ENCODE results near the gene GIMAP8. TPM values are rescaled to one million over a fixed set of nuclear protein-coding genes. Genes with fewer than 3 reads are reported as not detected.

The GIMAP8 gene
- total RNA-seq, 1 experiment from 2014 or later, result 0.07 TPM

DNA sequence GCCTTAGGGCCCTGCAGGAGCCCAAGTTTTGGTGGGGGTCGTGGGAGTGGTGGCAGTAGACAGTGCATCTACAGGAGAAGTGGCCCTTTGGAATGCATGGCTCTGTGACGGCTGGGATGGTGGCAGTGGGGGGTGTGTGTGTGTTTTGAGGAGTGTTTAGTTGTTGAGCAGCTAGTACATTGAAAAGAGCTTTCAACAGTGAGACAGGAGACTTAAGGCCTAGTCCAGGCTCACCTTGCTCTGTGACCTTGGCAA lies 44.2 kb upstream of the GIMAP8 start:
- H3K27me3 Mint-ChIP-seq (ENCODE audit: insufficient read depth, unreplicated experiment), result no peaks in the 10 kb centered on the region
- peaks cover 32% of the 10 kb centered on the region for H3K4me1 Mint-ChIP-seq (ENCODE audit: low read depth, unreplicated experiment)
- H3K4me1 ChIP-seq, result peaks cover 39% of the 10 kb centered on the region
- H3K4me3 ChIP-seq (ENCODE audit: low read depth, low read length), result peak overlapping the region; percentile 83; the same call in 1 of the 2 replicates
- H3K27me3 ChIP-seq (replicated peaks; ENCODE audit: control insufficient read depth, insufficient read depth, low read length), result no peaks in the 10 kb centered on the region
- peak overlapping the region; percentile 88 for H3K4me3 Mint-ChIP-seq (ENCODE audit: unreplicated experiment)
- TF ChIP-seq, protein P1, sequence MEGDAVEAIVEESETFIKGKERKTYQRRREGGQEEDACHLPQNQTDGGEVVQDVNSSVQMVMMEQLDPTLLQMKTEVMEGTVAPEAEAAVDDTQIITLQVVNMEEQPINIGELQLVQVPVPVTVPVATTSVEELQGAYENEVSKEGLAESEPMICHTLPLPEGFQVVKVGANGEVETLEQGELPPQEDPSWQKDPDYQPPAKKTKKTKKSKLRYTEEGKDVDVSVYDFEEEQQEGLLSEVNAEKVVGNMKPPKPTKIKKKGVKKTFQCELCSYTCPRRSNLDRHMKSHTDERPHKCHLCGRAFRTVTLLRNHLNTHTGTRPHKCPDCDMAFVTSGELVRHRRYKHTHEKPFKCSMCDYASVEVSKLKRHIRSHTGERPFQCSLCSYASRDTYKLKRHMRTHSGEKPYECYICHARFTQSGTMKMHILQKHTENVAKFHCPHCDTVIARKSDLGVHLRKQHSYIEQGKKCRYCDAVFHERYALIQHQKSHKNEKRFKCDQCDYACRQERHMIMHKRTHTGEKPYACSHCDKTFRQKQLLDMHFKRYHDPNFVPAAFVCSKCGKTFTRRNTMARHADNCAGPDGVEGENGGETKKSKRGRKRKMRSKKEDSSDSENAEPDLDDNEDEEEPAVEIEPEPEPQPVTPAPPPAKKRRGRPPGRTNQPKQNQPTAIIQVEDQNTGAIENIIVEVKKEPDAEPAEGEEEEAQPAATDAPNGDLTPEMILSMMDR (IDR thresholded peaks at IDR 0.05; ENCODE audit: insufficient read depth in 1 of 2, low read depth in 1 of 2, low read length in 1 of 2, severe bottlenecking in 1 of 2, unreplicated experiment in 1 of 2), result no peak
- H3K36me3 ChIP-seq (ENCODE audit: control insufficient read depth, insufficient read depth, low read length), result no peaks in the 10 kb centered on the region
- ChIA-PET CTCF (interaction anchor here (1.2 to 1.3 kb wide), 2 partner anchors 28 kb away, joined by 4 to 7 read pairs; no protein-coding TSS in a partner anchor), POLR2A (interaction anchor here (0.8 to 1.3 kb wide), 2 partner anchors 28 to 37 kb away, joined by 3 to 5 read pairs; no protein-coding TSS in a partner anchor)
- intact Hi-C loops (cut with micrococcal nuclease; ENCODE audit: unreplicated experiment), result loop anchor here (1.0 kb wide), 1 partner anchor 50 kb away; no protein-coding TSS in a partner anchor
- H3K36me3 Mint-ChIP-seq (ENCODE audit: insufficient read depth, unreplicated experiment), result peaks cover 6% of the 10 kb centered on the region
- no peaks in the 10 kb centered on the region for H3K9me3 ChIP-seq
- no peaks in the 10 kb centered on the region for H3K9me3 Mint-ChIP-seq (ENCODE audit: unreplicated experiment)
- TSS peak; percentile 25 for BruUV-seq (replicated peaks)
- DNase-seq, result no peak
- H3K27ac Mint-ChIP-seq (ENCODE audit: unreplicated experiment), result peak overlapping the region; percentile 45

DNA sequence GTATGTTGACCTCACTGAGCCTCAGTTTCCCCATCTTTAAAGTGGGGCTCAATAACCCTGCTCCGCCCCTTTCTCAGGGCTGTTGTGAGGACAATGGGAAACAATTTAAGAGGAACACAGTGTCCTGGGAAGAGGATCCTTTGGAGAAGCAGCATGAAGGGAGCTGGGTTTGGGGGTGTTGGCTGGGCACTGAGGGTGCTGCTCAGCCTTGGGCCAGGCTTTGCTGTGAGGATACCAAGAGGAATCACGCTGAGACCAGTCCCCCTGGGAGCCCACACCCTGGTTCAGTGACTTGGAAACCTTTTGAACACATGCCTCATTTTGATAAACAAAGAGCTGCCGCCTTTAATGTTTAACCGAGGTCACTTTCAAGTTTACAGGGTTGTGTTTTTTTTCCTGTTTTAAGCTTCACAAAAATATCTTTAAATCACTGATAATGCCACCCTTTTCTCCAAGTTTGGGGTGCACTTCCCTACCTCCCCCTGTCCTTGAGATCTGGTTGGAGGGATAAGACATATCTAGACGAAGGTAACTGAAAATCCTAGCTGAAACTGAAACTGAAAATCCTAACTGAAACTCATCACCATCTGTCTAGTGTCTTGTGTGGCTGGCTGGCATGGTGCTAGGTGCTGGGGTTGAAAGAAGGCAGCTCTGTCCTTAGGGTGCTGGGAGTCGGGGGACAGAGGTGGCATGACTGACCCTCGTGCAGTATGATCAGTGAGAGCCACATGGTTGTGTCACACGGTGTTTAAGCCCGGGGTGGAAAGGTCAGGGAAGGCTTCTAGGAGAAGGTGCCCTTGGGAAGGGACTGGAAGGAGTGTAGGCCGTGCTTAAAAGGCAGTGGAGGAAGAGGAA lies 43.6 kb upstream of the GIMAP8 start:
- intact Hi-C loops (cut with micrococcal nuclease; ENCODE audit: unreplicated experiment), result loop anchor here (1.0 kb wide), 1 partner anchor 50 kb away; no protein-coding TSS in a partner anchor
- Mint-ChIP-seq H3K27me3 (ENCODE audit: insufficient read depth, unreplicated experiment) (no peaks in the 10 kb centered on the region), H3K36me3 (ENCODE audit: insufficient read depth, unreplicated experiment) (peaks cover 6% of the 10 kb centered on the region), H3K4me1 (ENCODE audit: low read depth, unreplicated experiment) (peaks cover 29% of the 10 kb centered on the region), H3K4me3 (ENCODE audit: unreplicated experiment) (peak overlapping the region; percentile 88), H3K9me3 (ENCODE audit: unreplicated experiment) (no peaks in the 10 kb centered on the region), H3K27ac (ENCODE audit: unreplicated experiment) (peak overlapping the region; percentile 45)
- POLR2A ChIA-PET, result interaction anchor here (0.6 kb wide), 1 partner anchor 29 kb away, joined by 3 read pairs; no protein-coding TSS in a partner anchor
- CTCF ChIA-PET, result interaction anchor here (1.3 kb wide), 1 partner anchor 29 kb away, joined by 4 read pairs; no protein-coding TSS in a partner anchor
- H3K9me3 ChIP-seq, result no peaks in the 10 kb centered on the region
- TF ChIP-seq, protein P1 (IDR thresholded peaks at IDR 0.05; ENCODE audit: insufficient read depth in 1 of 2, low read depth in 1 of 2, low read length in 1 of 2, severe bottlenecking in 1 of 2, unreplicated experiment in 1 of 2), result no peak
- no peaks in the 10 kb centered on the region for H3K36me3 ChIP-seq (ENCODE audit: control insufficient read depth, insufficient read depth, low read length)
- DNase-seq, result peak in 1 of 2 experiments; percentile 31
- peaks cover 38% of the 10 kb centered on the region for H3K4me1 ChIP-seq
- 0 out of 2 replicates have a peak overlapping the region, but pooled peaks have one; percentile 4 for H3K4me3 ChIP-seq (ENCODE audit: low read depth, low read length)
- H3K27me3 ChIP-seq (replicated peaks; ENCODE audit: control insufficient read depth, insufficient read depth, low read length), result no peaks in the 10 kb centered on the region
- no TSS peak for BruUV-seq (replicated peaks)

DNA sequence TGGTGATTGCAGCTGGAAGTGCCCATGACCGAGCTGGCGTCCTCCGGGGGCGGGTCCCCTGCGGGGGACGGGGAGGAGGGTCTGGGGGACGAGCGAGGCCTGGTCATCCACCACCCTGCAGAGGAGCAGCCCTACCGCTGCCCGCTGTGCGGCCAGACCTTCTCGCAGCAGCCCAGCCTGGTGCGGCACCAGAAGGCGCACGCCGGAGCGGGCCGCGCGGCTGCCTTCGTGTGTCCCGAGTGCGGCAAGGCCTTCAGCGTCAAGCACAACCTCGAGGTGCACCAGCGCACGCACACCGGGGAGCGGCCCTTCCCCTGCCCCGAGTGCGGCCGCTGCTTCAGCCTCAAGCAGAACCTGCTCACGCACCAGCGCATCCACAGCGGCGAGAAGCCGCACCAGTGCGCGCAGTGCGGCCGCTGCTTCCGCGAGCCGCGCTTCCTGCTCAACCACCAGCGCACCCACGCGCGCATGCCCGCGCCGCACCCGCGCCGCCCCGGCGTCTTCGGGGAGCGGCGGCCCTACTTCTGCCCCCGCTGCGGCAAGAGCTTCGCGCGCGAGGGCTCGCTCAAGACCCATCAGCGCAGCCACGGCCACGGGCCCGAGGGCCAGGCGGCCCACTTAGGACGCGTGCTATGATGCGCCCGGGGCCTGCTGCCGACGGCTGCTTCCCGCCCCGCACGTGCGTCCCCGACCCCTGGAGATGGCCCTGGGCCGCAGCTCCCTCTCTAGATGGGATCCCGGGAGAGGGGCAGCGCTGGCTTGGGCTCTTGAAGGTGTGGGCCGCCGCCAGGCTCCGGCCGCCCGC lies 42.6 kb upstream of the GIMAP8 start:
- H3K4me1 Mint-ChIP-seq (ENCODE audit: low read depth, unreplicated experiment), result peaks cover 22% of the 10 kb centered on the region
- CTCF ChIA-PET, result interaction anchor here (1.3 kb wide), 1 partner anchor 30 kb away, joined by 4 read pairs; no protein-coding TSS in a partner anchor
- POLR2A ChIA-PET, result interaction anchor here (0.6 kb wide), 1 partner anchor 30 kb away, joined by 3 read pairs; no protein-coding TSS in a partner anchor
- H3K36me3 Mint-ChIP-seq (ENCODE audit: insufficient read depth, unreplicated experiment), result peaks cover 5% of the 10 kb centered on the region
- no peaks in the 10 kb centered on the region for H3K9me3 ChIP-seq
- H3K9me3 Mint-ChIP-seq (ENCODE audit: unreplicated experiment), result no peaks in the 10 kb centered on the region
- H3K27me3 ChIP-seq (replicated peaks; ENCODE audit: control insufficient read depth, insufficient read depth, low read length), result no peaks in the 10 kb centered on the region
- TF ChIP-seq, protein P1 (IDR thresholded peaks at IDR 0.05; ENCODE audit: insufficient read depth in 1 of 2, low read depth in 1 of 2, low read length in 1 of 2, severe bottlenecking in 1 of 2, unreplicated experiment in 1 of 2), result no peak
- intact Hi-C loops (cut with micrococcal nuclease; ENCODE audit: unreplicated experiment), result no loop called here
- H3K4me3 ChIP-seq (ENCODE audit: low read depth, low read length), result no peak overlapping the region
- H3K4me3 Mint-ChIP-seq (ENCODE audit: unreplicated experiment), result no peak overlapping the region
- no TSS peak for BruUV-seq (replicated peaks)
- no peaks in the 10 kb centered on the region for H3K27me3 Mint-ChIP-seq (ENCODE audit: insufficient read depth, unreplicated experiment)
- H3K27ac Mint-ChIP-seq (ENCODE audit: unreplicated experiment), result no peak overlapping the region
- peak in 1 of 2 experiments; percentile 28 for DNase-seq
- H3K36me3 ChIP-seq (ENCODE audit: control insufficient read depth, insufficient read depth, low read length), result no peaks in the 10 kb centered on the region
- H3K4me1 ChIP-seq, result peaks cover 28% of the 10 kb centered on the region

Measured in Caco-2 (cell line).